ENCODE results near the gene CDC37L1. TPM values are rescaled to one million over a fixed set of nuclear protein-coding genes. Genes with fewer than 3 reads are reported as not detected.
A peak's percentile ranks its signal among the peaks of the same experiment; 100 is the strongest.

CDC37L1 gene
- total and polyA plus RNA-seq, 2 experiments from 2014 or later: 26.9 to 29.6 TPM

DNA sequence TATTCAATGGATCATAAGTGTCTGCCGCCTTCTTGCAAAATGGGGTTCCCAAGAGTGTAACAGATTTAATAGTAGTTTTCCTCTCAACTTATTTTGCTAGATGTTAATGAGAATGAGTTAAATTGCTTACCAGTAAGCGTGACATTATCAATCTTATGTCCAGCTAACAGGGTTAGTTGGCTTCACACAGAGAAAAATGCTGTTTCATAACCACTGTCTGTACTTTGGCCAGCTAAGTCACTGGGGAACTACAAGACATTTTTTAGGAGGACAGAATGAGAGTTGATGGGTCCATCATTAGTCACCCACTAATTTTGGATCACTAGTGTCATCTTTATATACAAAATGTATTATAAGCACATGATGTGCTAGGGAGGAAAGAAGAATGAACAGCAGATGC lies 1.4 kb downstream of the CDC37L1 start:
- Mint-ChIP-seq H3K4me3 (no peak overlapping the region), H3K27me3 (ENCODE audit: insufficient read depth, low read depth, poor library complexity) (peaks cover under 1% of the 10 kb centered on the region), H3K4me1 (no peaks in the 10 kb centered on the region; the same call in 2 of the 3 replicates), H3K9me3 (no peaks in the 10 kb centered on the region), H3K27ac (no peak overlapping the region), H3K36me3 (ENCODE audit: low read depth) (peaks cover 9% of the 10 kb centered on the region; the same call in 2 of the 3 replicates)
- H4K20me1 ChIP-seq (replicated peaks; ENCODE audit: insufficient read depth): no peaks in the 10 kb centered on the region
- H3F3A ChIP-seq (replicated peaks; ENCODE audit: low read depth): peaks cover 7% of the 10 kb centered on the region
- no peaks in the 10 kb centered on the region for H3K9me2 ChIP-seq (ENCODE audit: insufficient read depth)
- peak overlapping the region; percentile 93 for H3K4me2 ChIP-seq
- DNase-seq (ENCODE audit: low spot score) (no peak), ATAC-seq (no peak)
- H3K27me3 ChIP-seq (ENCODE audit: insufficient read depth): no peaks in the 10 kb centered on the region
- H3K4me1 ChIP-seq (ENCODE audit: insufficient read depth): peaks cover 24% of the 10 kb centered on the region
- H3K79me2 ChIP-seq (replicated peaks; ENCODE audit: insufficient read depth): peaks cover 47% of the 10 kb centered on the region
- peak overlapping the region; percentile 94 for H3K4me3 ChIP-seq
- no peak overlapping the region for H3K27ac ChIP-seq (ENCODE audit: low read depth)
- no peak overlapping the region for H2AFZ ChIP-seq
- TF ChIP-seq JUNB (IDR thresholded peaks at IDR 0.05; ENCODE audit: unreplicated experiment) (no peak), EZH2phosphoT487 (IDR thresholded peaks at IDR 0.05; ENCODE audit: unreplicated experiment) (no peak), ETS1 (IDR thresholded peaks at IDR 0.05) (no peak), CREB1 (CRISPR knock-in tag; IDR thresholded peaks at IDR 0.05; ENCODE audit: low read depth) (no peak), ZNF114 (CRISPR knock-in tag; IDR thresholded peaks at IDR 0.05) (no peak), POLR2AphosphoS5 (IDR thresholded peaks at IDR 0.05; ENCODE audit: low read depth) (no peak), ZNF462 (CRISPR knock-in tag; IDR thresholded peaks at IDR 0.05) (no peak), ZNF331 (CRISPR knock-in tag; IDR thresholded peaks at IDR 0.05; ENCODE audit: low read depth) (no peak)
- TF ChIP-seq, protein P1, sequence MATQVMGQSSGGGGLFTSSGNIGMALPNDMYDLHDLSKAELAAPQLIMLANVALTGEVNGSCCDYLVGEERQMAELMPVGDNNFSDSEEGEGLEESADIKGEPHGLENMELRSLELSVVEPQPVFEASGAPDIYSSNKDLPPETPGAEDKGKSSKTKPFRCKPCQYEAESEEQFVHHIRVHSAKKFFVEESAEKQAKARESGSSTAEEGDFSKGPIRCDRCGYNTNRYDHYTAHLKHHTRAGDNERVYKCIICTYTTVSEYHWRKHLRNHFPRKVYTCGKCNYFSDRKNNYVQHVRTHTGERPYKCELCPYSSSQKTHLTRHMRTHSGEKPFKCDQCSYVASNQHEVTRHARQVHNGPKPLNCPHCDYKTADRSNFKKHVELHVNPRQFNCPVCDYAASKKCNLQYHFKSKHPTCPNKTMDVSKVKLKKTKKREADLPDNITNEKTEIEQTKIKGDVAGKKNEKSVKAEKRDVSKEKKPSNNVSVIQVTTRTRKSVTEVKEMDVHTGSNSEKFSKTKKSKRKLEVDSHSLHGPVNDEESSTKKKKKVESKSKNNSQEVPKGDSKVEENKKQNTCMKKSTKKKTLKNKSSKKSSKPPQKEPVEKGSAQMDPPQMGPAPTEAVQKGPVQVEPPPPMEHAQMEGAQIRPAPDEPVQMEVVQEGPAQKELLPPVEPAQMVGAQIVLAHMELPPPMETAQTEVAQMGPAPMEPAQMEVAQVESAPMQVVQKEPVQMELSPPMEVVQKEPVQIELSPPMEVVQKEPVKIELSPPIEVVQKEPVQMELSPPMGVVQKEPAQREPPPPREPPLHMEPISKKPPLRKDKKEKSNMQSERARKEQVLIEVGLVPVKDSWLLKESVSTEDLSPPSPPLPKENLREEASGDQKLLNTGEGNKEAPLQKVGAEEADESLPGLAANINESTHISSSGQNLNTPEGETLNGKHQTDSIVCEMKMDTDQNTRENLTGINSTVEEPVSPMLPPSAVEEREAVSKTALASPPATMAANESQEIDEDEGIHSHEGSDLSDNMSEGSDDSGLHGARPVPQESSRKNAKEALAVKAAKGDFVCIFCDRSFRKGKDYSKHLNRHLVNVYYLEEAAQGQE (IDR thresholded peaks at IDR 0.05; ENCODE audit: unreplicated experiment): no peak
- no peaks in the 10 kb centered on the region; the same call in 1 of the 2 replicates for H3K36me3 ChIP-seq (ENCODE audit: insufficient read depth)
